HEK293T (cell line): ENCODE data around the gene CLDN15.

ENCODE experiments used
- CTCF ChIA-PET: fragments of 350-600 bp; formaldehyde crosslinking; extraction: SDS; loops from one replicate; lab custom pipeline; 2021; ENCODE audit warnings: antibody characterized with exemption, inconsistent platforms; lab: Yijun Ruan, JAX
- POLR2A ChIA-PET: fragments of 350-600 bp; formaldehyde crosslinking; extraction: SDS; loops from one replicate; lab custom pipeline; 2020; ENCODE audit warnings: antibody characterized with exemption, inconsistent platforms; lab: Yijun Ruan, JAX
- DNase-seq: peaks from one replicate; pipeline ENCODE4 v3.0.0; 2012; ENCODE audit warnings: mixed read lengths; ENCODE audit errors: extremely low spot score
- ARNT ChIP-seq: fragments of 450-650 bp; IDR thresholded peaks from 2 replicates; pipeline ENCODE4 v1.6.1; 2017; ENCODE audit warnings: mild to moderate bottlenecking
- BHLHE40 ChIP-seq: fragments of 450-650 bp; IDR thresholded peaks from 2 replicates; pipeline ENCODE4 v1.6.1; 2016; ENCODE audit warnings: mild to moderate bottlenecking, moderate library complexity, borderline replicate concordance
- CTBP1 ChIP-seq: fragments of 450-650 bp; IDR thresholded peaks from 2 replicates; pipeline ENCODE4 v1.6.1; 2016; ENCODE audit warnings: borderline replicate concordance
- ELF4 ChIP-seq: fragments of 450-650 bp; IDR thresholded peaks from 2 replicates; pipeline ENCODE4 v1.6.1; 2017; ENCODE audit warnings: antibody characterized with exemption
- FOXA1 ChIP-seq: fragments of 450-650 bp; IDR thresholded peaks from 2 replicates; pipeline ENCODE4 v1.6.1; 2016; ENCODE audit warnings: mild to moderate bottlenecking
- FOXK2 ChIP-seq: fragments of 450-650 bp; IDR thresholded peaks from 2 replicates; pipeline ENCODE4 v1.6.1; 2016; ENCODE audit warnings: mild to moderate bottlenecking
- FOXM1 ChIP-seq: fragments of 450-650 bp; IDR thresholded peaks from 2 replicates; pipeline ENCODE4 v1.6.1; 2017; ENCODE audit warnings: mild to moderate bottlenecking, borderline replicate concordance
- HDGF ChIP-seq: fragments of 450-650 bp; IDR thresholded peaks from 2 replicates; pipeline ENCODE4 v1.6.1; 2017; ENCODE audit warnings: antibody characterized with exemption, borderline replicate concordance
- L3MBTL2 ChIP-seq: fragments of 450-650 bp; conservative IDR thresholded peaks from 2 replicates; pipeline ENCODE4 v1.6.1; 2016; ENCODE audit warnings: mild to moderate bottlenecking
- LEF1 ChIP-seq: fragments of 450-650 bp; IDR thresholded peaks from 2 replicates; pipeline ENCODE4 v1.6.1; 2017; ENCODE audit warnings: mild to moderate bottlenecking, borderline replicate concordance
- NFRKB ChIP-seq: fragments of 450-650 bp; IDR thresholded peaks from 2 replicates; pipeline ENCODE4 v1.6.1; 2016; ENCODE audit warnings: mild to moderate bottlenecking, moderate library complexity
- PKNOX1 ChIP-seq: fragments of 450-650 bp; IDR thresholded peaks from 2 replicates; pipeline ENCODE4 v1.6.1; 2016
- SP1 ChIP-seq: fragments of 450-650 bp; IDR thresholded peaks from 2 replicates; pipeline ENCODE4 v1.6.1; 2017
- SUZ12 ChIP-seq: fragments of 450-650 bp; IDR thresholded peaks from 2 replicates; pipeline ENCODE4 v1.6.1; 2016; ENCODE audit warnings: mild to moderate bottlenecking
- TARDBP ChIP-seq: fragments of 450-650 bp; IDR thresholded peaks from 2 replicates; pipeline ENCODE4 v1.6.1; 2016
- ZNF384 ChIP-seq: fragments of 450-650 bp; IDR thresholded peaks from 2 replicates; pipeline ENCODE4 v1.6.1; 2016

The CLDN15 gene

GRCh38 chr7:101226721-101227120 is 10.9 kb downstream of the CLDN15 start:
- DNase-seq = no peak
- POLR2A ChIA-PET = interaction anchor here (3.5 kb wide), 1 partner anchor 9 kb away, joined by 12 read pairs; the partner anchor contains the start of genes PLOD3 and ZNHIT1
- CTCF ChIA-PET = no interaction called here
- no peak for TF ChIP-seq SUZ12
- TF ChIP-seq HDGF = no peak
- no peak for TF ChIP-seq FOXM1
- no peak for TF ChIP-seq LEF1
- TF ChIP-seq ZNF384 = no peak
- no peak for TF ChIP-seq NFRKB
- TF ChIP-seq ARNT = no peak

GRCh38 chr7:101225650-101226049 is 12.0 kb downstream of the CLDN15 start:
- TF ChIP-seq BHLHE40 = no peak
- no peak for TF ChIP-seq SUZ12
- TF ChIP-seq PKNOX1 = no peak
- TF ChIP-seq FOXA1 = no peak
- TF ChIP-seq ARNT = no peak
- TF ChIP-seq NFRKB = no peak
- TF ChIP-seq CTBP1 = no peak
- TF ChIP-seq HDGF = no peak
- no peak for TF ChIP-seq SP1
- TF ChIP-seq FOXM1 = no peak
- no peak for TF ChIP-seq FOXK2
- TF ChIP-seq LEF1 = no peak
- TF ChIP-seq ZNF384 = no peak
- no peak for TF ChIP-seq L3MBTL2
- TF ChIP-seq TARDBP = no peak
- no peak for TF ChIP-seq ELF4
- CTCF ChIA-PET = interaction anchor here (0.6 kb wide), 1 partner anchor 20 kb away, joined by 3 read pairs; no protein-coding TSS in a partner anchor
- POLR2A ChIA-PET = interaction anchor here (3.5 kb wide), 1 partner anchor 8 kb away, joined by 12 read pairs; the partner anchor contains the start of genes PLOD3 and ZNHIT1
- DNase-seq = no peak

- CTCF ChIA-PET = no interaction called here
- DNase-seq = no peak
- TF ChIP-seq FOXM1 (no peak), HDGF (no peak), LEF1 (no peak), PKNOX1 (no peak), BHLHE40 (no peak)
- POLR2A ChIA-PET = no interaction called here
These were observed 14.1 kb downstream of the CLDN15 start for GRCh38 chr7:101223528-101223927.

- CTCF ChIA-PET = no interaction called here
- POLR2A ChIA-PET = interaction anchor here (0.6 to 1.1 kb wide), 2 partner anchors 21 to 128 kb away, joined by 3 read pairs; no protein-coding TSS in a partner anchor
- DNase-seq = no peak
- TF ChIP-seq FOXK2 (no peak), CTBP1 (no peak), NFRKB (no peak), L3MBTL2 (no peak), TARDBP (no peak), PKNOX1 (no peak)
These were observed 15.2 kb downstream of the CLDN15 start for GRCh38 chr7:101222275-101222830.

- no peak for DNase-seq
- ChIA-PET POLR2A (interaction anchor here (0.6 to 5.3 kb wide), 2 partner anchors 24 to 605 kb away, joined by 3 to 38 read pairs; partner anchors contain the start of gene FIS1), CTCF (interaction anchor here (0.6 to 1.5 kb wide), 2 partner anchors 23 to 28 kb away, joined by 4 read pairs; no protein-coding TSS in a partner anchor)
- TF ChIP-seq SP1 = no peak
- TF ChIP-seq CTBP1 = no peak
- no peak for TF ChIP-seq LEF1
- no peak for TF ChIP-seq SUZ12
- TF ChIP-seq PKNOX1 = no peak
- no peak for TF ChIP-seq FOXK2
- TF ChIP-seq ZNF384 = no peak
- no peak for TF ChIP-seq HDGF
- TF ChIP-seq ELF4 = no peak
- TF ChIP-seq L3MBTL2 = no peak
- TF ChIP-seq FOXA1 = no peak
- TF ChIP-seq FOXM1 = no peak
- no peak for TF ChIP-seq ARNT
These were observed 17.3 kb downstream of the CLDN15 start for GRCh38 chr7:101220295-101220694.
